HT-29 (cell line): ENCODE measurements around the gene KANTR. TPM values are rescaled to one million over a fixed set of nuclear protein-coding genes. Genes with fewer than 3 reads are reported as not detected.
A peak's percentile ranks its signal among the peaks of the same experiment; 100 is the strongest.

Experiments used
- DNase-seq: peaks from one replicate; pipeline ENCODE4 v3.0.0-alpha.2; 2015; ENCODE audit warnings: low spot score
- total RNA-seq: library from RNA; depleted of rRNA; stranded (reverse); fragments of >200 nt; shearing (Covaris generic); gene quantifications from 2 replicates; pipeline ENCODE4 v1.2.3, GENCODE V29; 2014

KANTR gene
- total RNA-seq, 1 experiment from 2014 or later: 8.0 TPM

GRCh38 chrX:53081925-53082772 lies 11.8 kb upstream of the KANTR start, which contains the start of gene TSPYL2:
TSS of gene TSPYL2 (plus strand) at chrX:53082367. CDS start at chrX:53082499, 132 bp downstream.
- peak; percentile 93 for DNase-seq

GRCh38 chrX:53082773-53083616 lies 10.9 kb upstream of the KANTR start:
- DNase-seq: no peak

GRCh38 chrX:53084043-53084570 lies 9.8 kb upstream of the KANTR start:
- no peak for DNase-seq

GRCh38 chrX:53084863-53085262 lies 9.1 kb upstream of the KANTR start:
- no peak for DNase-seq

- no peak for DNase-seq
These were observed 8.2 kb upstream of the KANTR start for GRCh38 chrX:53085661-53086229.

GRCh38 chrX:53086464-53086863 lies 7.5 kb upstream of the KANTR start:
- no peak for DNase-seq

GRCh38 chrX:53087388-53087831 lies 6.5 kb upstream of the KANTR start:
- no peak for DNase-seq

- DNase-seq: peak; percentile 79
These were observed 5.6 kb upstream of the KANTR start for GRCh38 chrX:53088136-53088974.

- DNase-seq: peak; percentile 64
These were observed 4.6 kb upstream of the KANTR start for GRCh38 chrX:53089224-53089842.

GRCh38 chrX:53089925-53090324 lies 4.0 kb upstream of the KANTR start:
- no peak for DNase-seq

GRCh38 chrX:53091354-53091753 lies 2.6 kb upstream of the KANTR start:
- DNase-seq: no peak

- peak; percentile 84 for DNase-seq
These were observed 726 bp upstream of the KANTR start for GRCh38 chrX:53093177-53093655.

- no peak for DNase-seq
These were observed 602 bp downstream of the KANTR start for GRCh38 chrX:53094582-53094905.

GRCh38 chrX:53095796-53096195 lies 1.9 kb downstream of the KANTR start:
- DNase-seq: no peak

GRCh38 chrX:53114864-53115549 lies 21.1 kb downstream of the KANTR start:
- DNase-seq: no peak

GRCh38 chrX:53115550-53115874 lies 21.6 kb downstream of the KANTR start:
- DNase-seq: no peak

- no peak for DNase-seq
These were observed 22.2 kb downstream of the KANTR start for GRCh38 chrX:53116101-53116500.

GRCh38 chrX:53122013-53122412 lies 28.1 kb downstream of the KANTR start:
- no peak for DNase-seq

- DNase-seq: no peak
These were observed 31.6 kb downstream of the KANTR start for GRCh38 chrX:53125506-53125905.

- no peak for DNase-seq
These were observed 32.4 kb downstream of the KANTR start for GRCh38 chrX:53126377-53126776.
